Pancreas (tissue), 10 donors: ENCODE results near the gene KSR2. TPM values are rescaled to one million over a fixed set of nuclear protein-coding genes. Genes with fewer than 3 reads are reported as not detected.
A peak's percentile ranks its signal among the peaks of the same experiment; 100 is the strongest.

Source experiments
- ATAC-seq, 4 donors: fragments of 200-7000 bp; cut with Tn5 transposase; one replicate each; pipeline versions ENCODE4 v1.8.0 to v1.9.1; 2020; ENCODE audit warnings: mild to moderate bottlenecking in 4 of 4, moderate library complexity in 4 of 4
- DNase-seq, 6 donors: peaks; one replicate each; pipeline ENCODE4 v3.0.0-alpha.2; 2020
- FAIRE-seq: peaks from 2 replicates; lab custom pipeline; 2012; peaks lifted over from hg19 to GRCh38; lab: Jason Lieb, UNC
- H3K27ac ChIP-seq, 4 donors: fragments of 200-600 bp; sonication (generic); 1 replicate in 3 of 4; 2 replicates in 1 of 4; pipeline versions ENCODE4 v1.5.0 to v1.8.0; 2020
- H3K27me3 ChIP-seq, 4 donors: fragments of 200-600 bp; one replicate each; pipeline ENCODE4 v1.8.0; 2021
- H3K36me3 ChIP-seq, 3 donors: fragments of 200-600 bp; sonication (generic) in 1 of 3; one replicate each; pipeline versions ENCODE4 v1.5.0 to v1.8.0; 2020 to 2021
- H3K4me1 ChIP-seq, 3 donors: fragments of 200-600 bp; one replicate each; pipeline ENCODE4 v1.8.0; 2021
- H3K4me3 ChIP-seq, 4 donors: fragments of 200-600 bp; sonication (generic) in 2 of 4; one replicate each; pipeline versions ENCODE4 v1.5.0 to v1.8.0; 2020 to 2021
- H3K9me3 ChIP-seq, 4 donors: fragments of 200-600 bp; one replicate each; pipeline ENCODE4 v1.8.0; 2021
- CTCF ChIP-seq, 4 donors: fragments of 200-600 bp; sonication (generic) in 3 of 4; IDR thresholded peaks; one replicate each; pipeline versions ENCODE4 v1.5.0 to v1.8.0; 2021; ENCODE audit warnings: antibody characterized with exemption in 4 of 4
- WGBS, 2 donors: extraction: QIAGEN DNeasy Blood & Tissue Kit; methylation state at CpG; one replicate each; pipeline ENCODE4 v1.1.7; 2013; 5-methylcytosine and 5-hydroxymethylcytosine counted together
- intact Hi-C, 3 donors: fragments of 100-400 bp; cut with DNase I; formaldehyde crosslinking; loops; one replicate each; pipeline versions ENCODE4 v1.11.1 to v1.14.2; 2022
- polyA plus RNA-seq, 2 donors: library from polyadenylated mRNA; stranded (reverse); fragments of 200-250 nt; gene quantifications; one replicate each; pipeline ENCODE4 v1.2.3, GENCODE V29; 2013
- total RNA-seq, 6 donors: library from RNA; stranded (reverse); fragmentation: NEBNext Ultra II Directional in 4 of 6; extraction: Animal tissue kit (Norgen Biotek cat#: 25700) in 4 of 6; gene quantifications; one replicate each; pipeline versions ENCODE4 v1.2.1 to v1.2.4, GENCODE V29; 2021 to 2023
- donor health status: healthy with polysubstance abuse.
- donor health status: DM: no; HTN: no; CAD: no; lungs with moderate emphysema.
- donor health status: DM: no; HTN: no; CAD: no.
- donor health status: control.
- donor health status: control.
- donor health status: Bipolar disorder and iron deficiency.
- donor health status: DM: yes; HTN: yes; CAD: no.
- donor health status: DM: no; HTN: no; CAD: no.
- donor health status: DM: no; HTN: no; CAD: no.
- donor health status: DM: yes; HTN: yes; CAD: no.

Gene KSR2
- total and polyA plus RNA-seq, 8 donors, result 0.68 to 1.8 (median 1.3) TPM

DNA sequence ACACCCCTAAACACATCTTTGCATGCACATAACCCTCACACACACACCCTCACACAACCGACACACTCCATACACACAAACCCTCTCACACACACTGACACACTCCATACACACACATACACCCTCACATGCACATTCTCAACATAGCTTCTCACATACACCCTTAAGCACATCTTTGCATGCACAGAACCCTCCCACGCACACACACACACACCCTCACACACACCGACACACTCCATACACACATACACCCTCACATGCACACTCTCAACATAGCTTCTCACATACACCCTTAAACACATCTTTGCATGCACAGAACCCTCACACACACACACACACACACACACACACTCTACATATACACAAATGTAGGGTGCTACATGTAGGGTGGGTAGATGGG is 534.9 kb downstream of the KSR2 start:
- WGBS, 2 donors, result 77 to 92% methylated on average over 3 of the region's 3 CpGs
- DNase-seq, result no peak
- no peak for ATAC-seq
- TF ChIP-seq CTCF (IDR thresholded peaks at IDR 0.05), result no peak
- Histone ChIP-seq H3K9me3 (no peaks in the 10 kb centered on the region), H3K4me3 (no peak overlapping the region), H3K36me3 (no peaks in the 10 kb centered on the region), H3K27me3 (no peaks in the 10 kb centered on the region), H3K27ac (no peak overlapping the region), H3K4me1 (no peaks in the 10 kb centered on the region)
- FAIRE-seq, result no peak
- intact Hi-C loops, result no loop called here

- intact Hi-C loops, result no loop called here
- FAIRE-seq, result no peak
- WGBS, 2 donors, result 68 to 72% methylated on average over 6 of the region's 6 CpGs
These were observed 538.5 kb downstream of the KSR2 start for GRCh38 chr12:117430246-117430645.

GRCh38 chr12:117427211-117427610 is 541.6 kb downstream of the KSR2 start:
- no peak for ATAC-seq
- no peak for FAIRE-seq
- WGBS, 2 donors, result 74 to 77% methylated on average over 3 of the region's 3 CpGs
- TF ChIP-seq CTCF (IDR thresholded peaks at IDR 0.05), result no peak
- no peaks in the 10 kb centered on the region for H3K27me3 ChIP-seq
- no peak overlapping the region for H3K27ac ChIP-seq
- H3K4me3 ChIP-seq, result no peak overlapping the region
- H3K4me1 ChIP-seq, result no peaks in the 10 kb centered on the region
- H3K9me3 ChIP-seq, result no peaks in the 10 kb centered on the region
- H3K36me3 ChIP-seq, result no peaks in the 10 kb centered on the region
- intact Hi-C loops, result no loop called here
- DNase-seq, result no peak

More at GRCh38 chr12:117430246-117430645, 538.5 kb downstream of the KSR2 start:
- no peak for DNase-seq
- no peaks in the 10 kb centered on the region for H3K27me3 ChIP-seq
- no peak overlapping the region for H3K27ac ChIP-seq
- no peak overlapping the region for H3K4me3 ChIP-seq
- no peak for ATAC-seq
- H3K9me3 ChIP-seq, result no peaks in the 10 kb centered on the region
- H3K36me3 ChIP-seq, result no peaks in the 10 kb centered on the region
- TF ChIP-seq CTCF (IDR thresholded peaks at IDR 0.05), result no peak
- no peaks in the 10 kb centered on the region for H3K4me1 ChIP-seq

DNA sequence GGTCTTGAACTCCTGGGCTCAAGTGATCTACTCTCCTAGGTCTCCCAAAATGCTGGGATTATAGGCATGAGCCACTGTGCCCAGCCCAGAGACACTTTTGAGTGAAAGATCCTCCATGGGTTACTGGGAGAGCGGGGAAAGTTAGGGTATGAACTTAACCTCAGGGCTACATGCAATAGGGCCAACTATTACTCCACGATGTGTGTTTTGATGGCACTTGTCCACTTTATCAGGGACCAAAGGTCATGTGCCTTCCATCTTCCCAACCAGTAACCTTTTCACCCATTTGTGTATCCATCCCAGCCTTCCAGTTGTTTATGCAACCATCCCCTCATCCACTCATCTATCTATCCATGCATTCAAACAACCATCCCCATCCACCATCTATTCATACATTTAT is 546.8 kb downstream of the KSR2 start:
- no peak for ATAC-seq
- intact Hi-C loops, result no loop called here
- TF ChIP-seq CTCF (IDR thresholded peaks at IDR 0.05), result no peak
- 68 to 76% methylated on average over 2 of the region's 2 CpGs for WGBS, 2 donors
- Histone ChIP-seq H3K36me3 (no peaks in the 10 kb centered on the region), H3K4me3 (no peak overlapping the region), H3K27ac (no peak overlapping the region), H3K27me3 (no peaks in the 10 kb centered on the region), H3K4me1 (peaks cover 0 to 3% (median 0%) of the 10 kb centered on the region in 3 donors), H3K9me3 (no peaks in the 10 kb centered on the region)
- no peak for DNase-seq
- no peak for FAIRE-seq

DNA sequence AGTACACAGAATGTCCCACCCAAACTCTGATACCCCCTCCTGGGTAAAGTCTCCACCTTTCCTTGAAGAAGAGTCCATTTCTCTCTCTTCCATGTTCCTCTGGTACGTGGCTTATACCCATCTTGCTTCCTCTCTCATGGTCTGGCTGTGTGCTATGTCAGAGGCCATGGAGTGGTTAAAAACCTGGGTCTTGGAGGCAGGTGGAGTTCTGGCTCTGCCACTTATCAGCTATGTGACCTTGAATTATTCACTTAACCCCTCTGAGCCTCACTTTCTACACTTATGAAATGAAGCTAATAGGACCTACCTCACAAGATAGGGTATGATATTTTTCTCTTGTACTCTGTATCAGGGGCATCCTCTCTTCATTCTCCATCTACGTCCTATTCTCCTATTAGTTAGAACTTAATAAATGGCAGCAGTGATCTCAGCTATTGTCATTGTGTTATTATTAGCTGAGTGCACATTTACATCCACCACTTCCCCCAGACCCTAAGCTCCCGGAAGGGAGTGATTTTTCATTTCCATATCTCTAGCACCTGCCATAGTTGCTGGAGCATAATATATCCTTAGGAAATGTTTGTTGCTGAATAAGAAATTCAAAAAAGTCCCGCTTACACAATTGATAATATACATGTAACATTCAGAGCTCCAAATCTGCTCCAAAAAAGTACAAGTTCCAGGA is 547.6 kb downstream of the KSR2 start:
- DNase-seq (no peak), ATAC-seq (peak in 2 of 4 donors; percentile 59 to 73)

More for the DNA sequence above, 547.6 kb downstream of the KSR2 start:
- H3K27me3 ChIP-seq, result no peaks in the 10 kb centered on the region
- WGBS, 2 donors, result 40 to 54% methylated on average over 4 of the region's 4 CpGs
- no peak overlapping the region for H3K27ac ChIP-seq
- intact Hi-C loops, result no loop called here
- TF ChIP-seq CTCF (IDR thresholded peaks at IDR 0.05), result no peak
- FAIRE-seq, result no peak
- H3K36me3 ChIP-seq, result no peaks in the 10 kb centered on the region
- H3K4me1 ChIP-seq, result peaks cover 0 to 3% (median 0%) of the 10 kb centered on the region in 3 donors
- H3K4me3 ChIP-seq, result no peak overlapping the region
- no peaks in the 10 kb centered on the region for H3K9me3 ChIP-seq
